ENCODE data around the gene PARD6G. TPM values are rescaled to one million over a fixed set of nuclear protein-coding genes. Genes with fewer than 3 reads are reported as not detected.
A peak's percentile ranks its signal among the peaks of the same experiment; 100 is the strongest.

The PARD6G gene
- total RNA-seq, 1 donor from 2014 or later = 9.4 TPM

- Histone ChIP-seq H3K27me3 (ENCODE audit: control insufficient read depth, insufficient read depth, low read length) (peaks cover 5% of the 10 kb centered on the region), H3K4me3 (ENCODE audit: low read depth, low read length) (no peak overlapping the region), H3K36me3 (ENCODE audit: control insufficient read depth, insufficient read depth, low read length) (no peaks in the 10 kb centered on the region)
- DNase-seq (ENCODE audit: low read depth) = no peak
- TF ChIP-seq, protein P1, sequence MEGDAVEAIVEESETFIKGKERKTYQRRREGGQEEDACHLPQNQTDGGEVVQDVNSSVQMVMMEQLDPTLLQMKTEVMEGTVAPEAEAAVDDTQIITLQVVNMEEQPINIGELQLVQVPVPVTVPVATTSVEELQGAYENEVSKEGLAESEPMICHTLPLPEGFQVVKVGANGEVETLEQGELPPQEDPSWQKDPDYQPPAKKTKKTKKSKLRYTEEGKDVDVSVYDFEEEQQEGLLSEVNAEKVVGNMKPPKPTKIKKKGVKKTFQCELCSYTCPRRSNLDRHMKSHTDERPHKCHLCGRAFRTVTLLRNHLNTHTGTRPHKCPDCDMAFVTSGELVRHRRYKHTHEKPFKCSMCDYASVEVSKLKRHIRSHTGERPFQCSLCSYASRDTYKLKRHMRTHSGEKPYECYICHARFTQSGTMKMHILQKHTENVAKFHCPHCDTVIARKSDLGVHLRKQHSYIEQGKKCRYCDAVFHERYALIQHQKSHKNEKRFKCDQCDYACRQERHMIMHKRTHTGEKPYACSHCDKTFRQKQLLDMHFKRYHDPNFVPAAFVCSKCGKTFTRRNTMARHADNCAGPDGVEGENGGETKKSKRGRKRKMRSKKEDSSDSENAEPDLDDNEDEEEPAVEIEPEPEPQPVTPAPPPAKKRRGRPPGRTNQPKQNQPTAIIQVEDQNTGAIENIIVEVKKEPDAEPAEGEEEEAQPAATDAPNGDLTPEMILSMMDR (IDR thresholded peaks at IDR 0.05; ENCODE audit: insufficient read depth, low read length, poor library complexity, severe bottlenecking) = no peak
Observed at GRCh38 chr18:80250740-80251364, 3.5 kb upstream of the PARD6G start.

DNA sequence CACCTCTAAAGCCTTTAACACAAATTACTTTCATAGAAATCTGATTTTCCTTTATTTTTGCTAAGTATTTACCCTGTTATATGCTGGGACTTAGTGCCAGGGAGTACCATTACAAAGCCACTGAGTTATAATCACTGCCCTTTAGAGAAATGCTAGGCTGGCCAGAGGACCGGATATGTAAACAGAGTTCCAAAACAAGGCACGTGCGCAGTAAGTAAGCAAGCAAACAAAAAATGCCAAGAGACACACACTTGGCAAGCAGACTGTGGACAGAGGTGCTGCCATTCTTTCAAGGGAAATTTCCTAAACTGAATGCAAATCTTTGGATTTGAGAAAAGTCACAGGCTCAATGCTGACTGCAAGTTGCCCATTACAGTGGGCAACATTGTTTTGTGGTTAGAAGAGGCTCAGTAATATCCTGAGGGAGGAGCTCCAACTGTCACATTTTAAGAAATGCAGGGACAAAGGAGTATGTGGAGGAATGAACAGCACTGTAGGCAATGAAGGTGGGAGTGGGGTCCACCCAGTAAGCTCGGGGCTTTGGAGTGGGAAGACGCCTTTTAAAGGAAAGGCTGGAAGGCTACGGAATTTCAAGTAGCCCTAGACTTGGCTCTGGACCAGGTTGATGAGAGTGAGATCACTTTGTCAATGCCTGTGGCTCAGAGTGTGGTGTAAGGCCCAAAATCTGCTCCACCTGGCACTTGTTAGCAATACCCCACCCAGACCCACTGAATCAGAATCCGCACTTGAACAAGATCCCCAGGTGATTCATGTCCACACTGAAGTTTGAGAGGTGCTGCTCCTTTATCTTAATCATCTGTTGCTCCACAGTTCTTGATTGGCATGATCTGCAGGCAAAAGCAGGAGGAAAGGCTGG, 2.1 kb upstream of the PARD6G start:
- H3K36me3 ChIP-seq (ENCODE audit: control insufficient read depth, insufficient read depth, low read length) = no peaks in the 10 kb centered on the region
- H3K27me3 ChIP-seq (ENCODE audit: control insufficient read depth, insufficient read depth, low read length) = peaks cover 8% of the 10 kb centered on the region
- no peak overlapping the region for H3K4me3 ChIP-seq (ENCODE audit: low read depth, low read length)
- TF ChIP-seq, protein P1 (IDR thresholded peaks at IDR 0.05; ENCODE audit: insufficient read depth, low read length, poor library complexity, severe bottlenecking) = no peak
- no peak for DNase-seq (ENCODE audit: low read depth)

DNA sequence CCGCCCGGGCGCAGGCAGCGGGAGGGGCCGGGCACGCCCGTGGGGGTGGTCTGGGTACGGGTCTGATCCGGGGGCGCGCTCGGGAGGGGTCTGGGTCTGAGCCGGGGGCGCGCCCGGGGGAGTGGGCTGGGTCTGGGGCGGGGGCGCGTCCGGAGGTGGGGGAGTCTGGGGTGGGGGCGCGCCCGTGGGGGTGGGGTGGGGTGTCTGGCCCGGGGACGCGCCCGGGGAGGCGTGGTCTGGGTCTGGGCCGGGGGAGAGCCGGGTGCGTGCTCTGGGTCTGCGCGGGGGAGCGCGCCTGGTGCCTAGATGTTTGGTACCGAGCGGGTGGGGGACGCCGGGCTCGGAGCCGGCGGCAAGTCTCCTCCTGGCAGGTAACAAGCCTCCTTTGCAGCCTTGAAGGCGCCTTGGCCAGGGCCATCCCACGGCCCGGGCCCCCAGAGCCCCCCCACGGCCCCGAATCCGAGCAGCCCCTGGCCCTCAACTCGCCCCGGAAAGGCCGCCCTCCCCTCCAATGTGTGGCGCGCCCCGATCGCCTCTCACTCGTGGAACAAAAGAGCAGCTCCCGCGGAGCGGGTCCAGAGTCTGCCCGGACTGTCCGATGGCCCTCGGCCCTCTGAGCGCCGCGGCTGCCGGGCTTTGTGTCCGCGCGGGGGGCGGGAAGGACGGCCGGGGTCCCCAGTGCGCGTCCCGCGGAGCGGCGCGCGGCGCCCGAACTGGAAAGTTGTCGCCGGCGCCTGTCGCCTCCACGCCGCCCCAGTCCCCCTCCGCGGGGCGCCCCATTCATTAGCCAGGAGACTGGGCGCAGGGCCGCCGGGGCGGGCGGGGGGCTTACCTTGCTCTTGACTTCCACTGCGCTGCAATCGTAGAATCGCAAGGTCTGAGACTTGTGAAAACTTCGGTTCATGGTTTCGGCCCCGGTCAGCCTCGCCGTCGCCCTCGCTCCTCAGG, 595 bp downstream of the PARD6G start:
- peaks cover 8% of the 10 kb centered on the region for H3K27me3 ChIP-seq (ENCODE audit: control insufficient read depth, insufficient read depth, low read length)
- H3K4me3 ChIP-seq (ENCODE audit: low read depth, low read length) = peak overlapping the region; percentile 73
- no peak for DNase-seq (ENCODE audit: low read depth)
- TF ChIP-seq, protein P1 (IDR thresholded peaks at IDR 0.05; ENCODE audit: insufficient read depth, low read length, poor library complexity, severe bottlenecking) = no peak
- H3K36me3 ChIP-seq (ENCODE audit: control insufficient read depth, insufficient read depth, low read length) = no peaks in the 10 kb centered on the region

GRCh38 chr18:80245781-80246444, 1.4 kb downstream of the PARD6G start:
- Histone ChIP-seq H3K36me3 (ENCODE audit: control insufficient read depth, insufficient read depth, low read length) (no peaks in the 10 kb centered on the region), H3K4me3 (ENCODE audit: low read depth, low read length) (peak overlapping the region; percentile 73), H3K27me3 (ENCODE audit: control insufficient read depth, insufficient read depth, low read length) (peaks cover 8% of the 10 kb centered on the region)
- TF ChIP-seq, protein P1 (IDR thresholded peaks at IDR 0.05; ENCODE audit: insufficient read depth, low read length, poor library complexity, severe bottlenecking) = no peak
- no peak for DNase-seq (ENCODE audit: low read depth)

DNA sequence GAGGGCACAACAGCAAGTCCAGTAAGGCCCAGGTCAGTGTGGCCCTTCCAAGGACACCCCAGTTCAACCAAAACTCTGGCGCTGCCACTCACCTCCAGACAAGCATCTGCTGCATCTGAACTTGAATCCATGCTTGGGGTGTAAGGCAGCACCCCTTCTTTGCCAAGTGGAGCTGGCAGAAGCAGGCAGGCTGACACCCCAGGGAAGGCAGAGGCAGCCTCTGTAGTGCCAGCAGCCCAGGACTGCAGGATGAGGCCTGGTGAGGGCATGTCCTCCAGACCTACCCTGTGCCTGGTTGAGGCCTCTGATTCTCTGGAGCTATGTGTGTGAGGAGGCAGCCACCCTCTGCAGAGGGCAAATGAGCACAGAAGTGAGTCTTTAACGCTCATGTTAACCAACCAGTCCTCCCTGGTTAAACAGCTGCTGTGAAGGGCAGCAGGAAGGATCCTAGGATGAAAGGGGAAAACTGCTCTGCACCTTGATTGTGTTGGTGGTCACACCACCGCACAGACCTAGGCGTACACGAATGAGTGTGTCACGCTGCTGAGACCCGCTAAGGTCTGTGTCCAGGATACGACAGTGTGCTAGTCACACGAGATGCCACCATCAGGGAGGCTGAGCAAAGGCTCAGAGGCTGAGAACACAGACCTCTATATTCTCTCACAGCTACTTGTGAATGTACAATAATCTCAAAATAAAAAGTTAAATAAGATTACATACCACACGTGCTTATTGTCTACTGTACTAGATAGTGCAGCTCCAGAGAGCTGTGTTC, 2.2 kb downstream of the PARD6G start:
- no peak overlapping the region for H3K4me3 ChIP-seq (ENCODE audit: low read depth, low read length)
- H3K27me3 ChIP-seq (ENCODE audit: control insufficient read depth, insufficient read depth, low read length) = peaks cover 8% of the 10 kb centered on the region
- no peaks in the 10 kb centered on the region for H3K36me3 ChIP-seq (ENCODE audit: control insufficient read depth, insufficient read depth, low read length)
- DNase-seq (ENCODE audit: low read depth) = no peak
- TF ChIP-seq, protein P1 (IDR thresholded peaks at IDR 0.05; ENCODE audit: insufficient read depth, low read length, poor library complexity, severe bottlenecking) = no peak

Measured in kidney epithelial cell (primary cell).